ENCODE measurements around the gene LRP1. TPM values are rescaled to one million over a fixed set of nuclear protein-coding genes. Genes with fewer than 3 reads are reported as not detected.

The LRP1 gene
- total RNA-seq, 1 donor from 2014 or later: 253 TPM

GRCh38 chr12:57123813-57124212, 4.5 kb upstream of the LRP1 start:
- Mint-ChIP-seq H3K36me3 (no peaks in the 10 kb centered on the region), H3K4me1 (peaks cover 11% of the 10 kb centered on the region), H3K27me3 (ENCODE audit: low read depth) (no peaks in the 10 kb centered on the region), H3K4me3 (no peak overlapping the region), H3K9me3 (peaks cover 2% of the 10 kb centered on the region), H3K27ac (no peak overlapping the region)
- DNase-seq (ENCODE audit: low spot score in 2 of 2, unreplicated experiment in 2 of 2): no peak
- TF ChIP-seq, protein P1, sequence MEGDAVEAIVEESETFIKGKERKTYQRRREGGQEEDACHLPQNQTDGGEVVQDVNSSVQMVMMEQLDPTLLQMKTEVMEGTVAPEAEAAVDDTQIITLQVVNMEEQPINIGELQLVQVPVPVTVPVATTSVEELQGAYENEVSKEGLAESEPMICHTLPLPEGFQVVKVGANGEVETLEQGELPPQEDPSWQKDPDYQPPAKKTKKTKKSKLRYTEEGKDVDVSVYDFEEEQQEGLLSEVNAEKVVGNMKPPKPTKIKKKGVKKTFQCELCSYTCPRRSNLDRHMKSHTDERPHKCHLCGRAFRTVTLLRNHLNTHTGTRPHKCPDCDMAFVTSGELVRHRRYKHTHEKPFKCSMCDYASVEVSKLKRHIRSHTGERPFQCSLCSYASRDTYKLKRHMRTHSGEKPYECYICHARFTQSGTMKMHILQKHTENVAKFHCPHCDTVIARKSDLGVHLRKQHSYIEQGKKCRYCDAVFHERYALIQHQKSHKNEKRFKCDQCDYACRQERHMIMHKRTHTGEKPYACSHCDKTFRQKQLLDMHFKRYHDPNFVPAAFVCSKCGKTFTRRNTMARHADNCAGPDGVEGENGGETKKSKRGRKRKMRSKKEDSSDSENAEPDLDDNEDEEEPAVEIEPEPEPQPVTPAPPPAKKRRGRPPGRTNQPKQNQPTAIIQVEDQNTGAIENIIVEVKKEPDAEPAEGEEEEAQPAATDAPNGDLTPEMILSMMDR (IDR thresholded peaks at IDR 0.05; ENCODE audit: unreplicated experiment): no peak

DNA sequence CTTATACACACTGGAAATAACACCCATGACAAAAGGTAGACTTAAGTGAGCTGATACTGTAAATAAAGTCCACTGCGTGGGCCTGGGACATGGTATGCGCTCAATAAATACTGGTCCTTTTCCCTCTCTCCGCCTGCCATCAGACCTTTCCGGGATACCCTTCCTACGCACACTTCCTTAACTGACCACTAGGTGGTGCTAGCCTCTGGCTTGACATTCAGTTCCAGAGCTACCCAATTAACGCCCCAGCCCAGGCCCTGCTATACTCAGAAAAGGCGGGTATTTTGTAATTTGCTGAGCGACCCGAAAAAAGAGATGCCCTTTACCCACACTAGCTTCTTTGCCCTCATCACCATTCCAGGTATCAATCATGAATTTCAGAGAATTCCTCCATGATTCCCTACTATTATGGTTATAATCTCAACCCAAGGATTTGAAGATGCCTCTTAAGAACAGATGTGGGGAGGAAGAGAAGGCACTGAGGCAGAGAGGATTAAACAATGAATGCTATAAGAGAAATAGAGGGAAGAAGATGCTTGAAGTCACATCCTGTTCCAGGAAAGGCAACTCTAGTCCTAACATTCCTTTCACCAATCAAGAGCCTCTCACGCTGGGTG, 3.9 kb upstream of the LRP1 start:
- peaks cover 11% of the 10 kb centered on the region for H3K4me1 Mint-ChIP-seq
- H3K36me3 Mint-ChIP-seq: no peaks in the 10 kb centered on the region
- peak in 1 of 2 experiments; percentile 77 for DNase-seq (ENCODE audit: low spot score in 2 of 2, unreplicated experiment in 2 of 2)
- no peak overlapping the region for H3K4me3 Mint-ChIP-seq
- H3K27ac Mint-ChIP-seq: no peak overlapping the region
- H3K9me3 Mint-ChIP-seq: peaks cover 2% of the 10 kb centered on the region
- no peaks in the 10 kb centered on the region for H3K27me3 Mint-ChIP-seq (ENCODE audit: low read depth)
- TF ChIP-seq, protein P1 (IDR thresholded peaks at IDR 0.05; ENCODE audit: unreplicated experiment): peak; percentile 96

- no peak for DNase-seq (ENCODE audit: low spot score in 2 of 2, unreplicated experiment in 2 of 2)
- Mint-ChIP-seq H3K36me3 (no peaks in the 10 kb centered on the region), H3K9me3 (no peaks in the 10 kb centered on the region), H3K27ac (no peak overlapping the region), H3K4me1 (peaks cover 25% of the 10 kb centered on the region), H3K4me3 (no peak overlapping the region), H3K27me3 (ENCODE audit: low read depth) (no peaks in the 10 kb centered on the region)
- TF ChIP-seq, protein P1 (IDR thresholded peaks at IDR 0.05; ENCODE audit: unreplicated experiment): no peak
These were observed 2.2 kb upstream of the LRP1 start for GRCh38 chr12:57126061-57126460.

- no peak for DNase-seq (ENCODE audit: low spot score in 2 of 2, unreplicated experiment in 2 of 2)
- no peaks in the 10 kb centered on the region for H3K27me3 Mint-ChIP-seq (ENCODE audit: low read depth)
- peaks cover 30% of the 10 kb centered on the region for H3K4me1 Mint-ChIP-seq
- TF ChIP-seq, protein P1 (IDR thresholded peaks at IDR 0.05; ENCODE audit: unreplicated experiment): no peak
- H3K27ac Mint-ChIP-seq: peak overlapping the region; percentile 87
- H3K4me3 Mint-ChIP-seq: peak overlapping the region; percentile 93
- H3K36me3 Mint-ChIP-seq: no peaks in the 10 kb centered on the region
- H3K9me3 Mint-ChIP-seq: no peaks in the 10 kb centered on the region
These were observed 1.7 kb upstream of the LRP1 start for GRCh38 chr12:57126561-57126960.

- H3K36me3 Mint-ChIP-seq: no peaks in the 10 kb centered on the region
- H3K4me3 Mint-ChIP-seq: peak overlapping the region; percentile 93
- H3K27me3 Mint-ChIP-seq (ENCODE audit: low read depth): no peaks in the 10 kb centered on the region
- TF ChIP-seq, protein P1 (IDR thresholded peaks at IDR 0.05; ENCODE audit: unreplicated experiment): no peak
- peak overlapping the region; percentile 87 for H3K27ac Mint-ChIP-seq
- peaks cover 36% of the 10 kb centered on the region for H3K4me1 Mint-ChIP-seq
- no peaks in the 10 kb centered on the region for H3K9me3 Mint-ChIP-seq
- no peak for DNase-seq (ENCODE audit: low spot score in 2 of 2, unreplicated experiment in 2 of 2)
These were observed 1.1 kb upstream of the LRP1 start for GRCh38 chr12:57127101-57127725.
